HEK293 (cell line): ENCODE results near the gene RECK.

Experiments
- CTCF ChIA-PET: fragments of 350-600 bp; formaldehyde crosslinking; extraction: SDS; loops from one replicate; lab custom pipeline; 2021; ENCODE audit warnings: antibody characterized with exemption; lab: Yijun Ruan, JAX
- POLR2A ChIA-PET: fragments of 300-600 bp; formaldehyde crosslinking; extraction: SDS; loops from one replicate; lab custom pipeline; 2020; ENCODE audit warnings: antibody characterized with exemption, inconsistent platforms; lab: Yijun Ruan, JAX
- H3K27ac ChIP-seq: fragments of 200-500 bp; sonication (Bioruptor generic); 2 replicates; pipeline ENCODE4 v1.5.1; 2014; ENCODE audit warnings: low read depth, low read length, control low read depth, inconsistent platforms; ENCODE audit errors: extremely low read depth
- H3K36me3 ChIP-seq, 2 experiments: fragments of 200-500 bp in 1 of 2; sonication (Bioruptor generic) in 1 of 2; 1 replicate in 1 of 2; 2 replicates in 1 of 2; pipeline ENCODE4 v1.5.1; 2014 to 2017; ENCODE audit warnings: inconsistent platforms in 2 of 2, low read length in 2 of 2; ENCODE audit not compliant: control insufficient read depth in 2 of 2, insufficient read depth in 1 of 2
- H3K4me1 ChIP-seq: fragments of 200-500 bp; sonication (Bioruptor generic); 2 replicates; pipeline ENCODE4 v1.5.1; 2014; ENCODE audit warnings: mild to moderate bottlenecking, low read length, inconsistent platforms; ENCODE audit not compliant: control insufficient read depth, insufficient read depth
- H3K4me3 ChIP-seq: 2 replicates; pipeline ENCODE4 v1.5.1; 2011; ENCODE audit warnings: low read depth, mild to moderate bottlenecking, control low read depth, low read length, moderate library complexity
- H3K9me3 ChIP-seq: fragments of 200-500 bp; sonication (Bioruptor generic); 2 replicates; pipeline ENCODE4 v1.5.1; 2014; ENCODE audit warnings: low read depth, low read length, inconsistent platforms; ENCODE audit not compliant: control insufficient read depth, insufficient read depth
- PRDM1 ChIP-seq: fragments of 450-650 bp; formaldehyde crosslinking; IDR thresholded peaks from 2 replicates; pipeline ENCODE4; 2016; ENCODE audit warnings: missing biosample characterization, missing genetic modification characterization
- ZBTB20 ChIP-seq: fragments of 450-650 bp; formaldehyde crosslinking; IDR thresholded peaks from 2 replicates; pipeline ENCODE4 v1.5.1; 2016; ENCODE audit warnings: missing biosample characterization, missing genetic modification characterization
- ZFP3 ChIP-seq: fragments of 450-650 bp; formaldehyde crosslinking; IDR thresholded peaks from 2 replicates; pipeline ENCODE4 v1.5.1; 2016; ENCODE audit warnings: low read depth, missing biosample characterization, missing genetic modification characterization
- ZNF138 ChIP-seq: fragments of 450-650 bp; formaldehyde crosslinking; IDR thresholded peaks from 2 replicates; pipeline ENCODE4 v1.5.1; 2016; ENCODE audit warnings: missing biosample characterization, missing genetic modification characterization, borderline replicate concordance
- ZNF155 ChIP-seq: fragments of 450-650 bp; formaldehyde crosslinking; IDR thresholded peaks from 2 replicates; pipeline ENCODE4 v1.5.1; 2016; ENCODE audit warnings: missing biosample characterization, missing genetic modification characterization
- ZNF175 ChIP-seq: fragments of 450-650 bp; formaldehyde crosslinking; IDR thresholded peaks from 2 replicates; pipeline ENCODE4 v1.5.1; 2016; ENCODE audit warnings: missing biosample characterization, missing genetic modification characterization
- ZNF214 ChIP-seq: fragments of 450-650 bp; formaldehyde crosslinking; IDR thresholded peaks from 2 replicates; pipeline ENCODE4 v1.5.1; 2017; ENCODE audit warnings: missing biosample characterization, mild to moderate bottlenecking, missing genetic modification characterization, borderline replicate concordance
- ZNF350 ChIP-seq: fragments of 450-650 bp; formaldehyde crosslinking; IDR thresholded peaks from 2 replicates; pipeline ENCODE4 v1.5.0; 2017; ENCODE audit warnings: missing biosample characterization, mild to moderate bottlenecking, missing genetic modification characterization
- ZNF747 ChIP-seq: fragments of 450-650 bp; formaldehyde crosslinking; IDR thresholded peaks from 2 replicates; pipeline ENCODE4 v1.5.1; 2016; ENCODE audit warnings: missing biosample characterization, missing genetic modification characterization
- ZSCAN30 ChIP-seq: fragments of 450-650 bp; IDR thresholded peaks from 2 replicates; pipeline ENCODE4 v1.5.1; 2018; ENCODE audit warnings: missing biosample characterization, mild to moderate bottlenecking, missing genetic modification characterization, moderate library complexity
- ZXDB ChIP-seq: fragments of 450-650 bp; formaldehyde crosslinking; IDR thresholded peaks from 2 replicates; pipeline ENCODE4 v1.5.1; 2016; ENCODE audit warnings: missing biosample characterization, missing genetic modification characterization
- TF ChIP-seq, protein P1 (sequence below): fragments of 450-650 bp; formaldehyde crosslinking; IDR thresholded peaks from 2 replicates; pipeline ENCODE4 v1.5.1; 2017; ENCODE audit warnings: missing biosample characterization, missing genetic modification characterization
- TF ChIP-seq, protein P2 (sequence below): fragments of 450-650 bp; formaldehyde crosslinking; IDR thresholded peaks from 2 replicates; pipeline ENCODE4; 2016; ENCODE audit warnings: missing biosample characterization, missing genetic modification characterization
- TF ChIP-seq, protein P3 (sequence below): fragments of 450-650 bp; IDR thresholded peaks from 2 replicates; pipeline ENCODE4 v1.5.1; 2018; ENCODE audit warnings: missing biosample characterization, mild to moderate bottlenecking, missing genetic modification characterization
- TF ChIP-seq, protein P4 (sequence below): fragments of 450-650 bp; formaldehyde crosslinking; IDR thresholded peaks from 2 replicates; pipeline ENCODE4 v1.5.1; 2016; ENCODE audit warnings: missing biosample characterization, missing genetic modification characterization
- TF ChIP-seq, protein P5 (sequence below): fragments of 450-650 bp; formaldehyde crosslinking; optimal IDR thresholded peaks from 2 replicates; pipeline ENCODE3; 2016; ENCODE audit warnings: missing biosample characterization, mild to moderate bottlenecking, missing genetic modification characterization
- TF ChIP-seq, protein P6 (sequence below): fragments of 450-650 bp; formaldehyde crosslinking; IDR thresholded peaks from 2 replicates; pipeline ENCODE4 v1.5.0; 2017; ENCODE audit warnings: missing biosample characterization, missing genetic modification characterization, borderline replicate concordance

RECK gene

DNA sequence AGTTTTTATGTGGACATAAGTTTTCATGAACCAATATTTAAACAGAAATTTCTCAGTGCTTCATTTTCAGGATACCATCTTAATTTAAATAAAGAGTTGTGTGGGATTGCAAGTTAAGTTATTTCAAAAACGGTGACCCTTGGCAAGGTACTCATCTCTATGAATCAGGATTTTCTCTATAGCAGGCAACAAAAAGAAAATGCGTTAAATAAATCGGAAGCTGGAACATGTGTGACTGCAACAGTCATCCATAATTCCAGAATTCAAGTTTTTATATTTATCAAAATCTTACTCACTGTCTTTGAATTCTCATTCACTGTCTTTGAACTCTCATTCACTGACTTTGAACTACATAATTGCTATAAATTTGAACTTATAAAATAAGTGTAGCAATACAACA lies 5.8 kb upstream of the RECK start:
- no peak overlapping the region for H3K27ac ChIP-seq
- no peaks in the 10 kb centered on the region for H3K36me3 ChIP-seq
- no peaks in the 10 kb centered on the region for H3K4me1 ChIP-seq
- POLR2A ChIA-PET = interaction anchor here (0.7 kb wide), 1 partner anchor 79 kb away, joined by 3 read pairs; no protein-coding TSS in a partner anchor
- CTCF ChIA-PET = interaction anchor here (0.7 to 2.5 kb wide), 4 partner anchors 8 to 76 kb away, joined by 3 to 8 read pairs (median 4); no protein-coding TSS in a partner anchor
- H3K4me3 ChIP-seq = no peak overlapping the region
- H3K9me3 ChIP-seq = no peaks in the 10 kb centered on the region
- TF ChIP-seq ZNF175 (tag by site-specific recombination) (no peak), ZNF155 (tag by site-specific recombination) (no peak), ZFP3 (tag by site-specific recombination) (no peak), ZNF214 (tag by site-specific recombination) (no peak), ZSCAN30 (tag by site-specific recombination) (no peak), ZNF350 (no peak), ZNF138 (tag by site-specific recombination) (no peak), ZXDB (tag by site-specific recombination) (no peak), ZBTB20 (tag by site-specific recombination) (no peak), ZNF747 (tag by site-specific recombination) (no peak), PRDM1 (no peak)
- TF ChIP-seq, protein P1, sequence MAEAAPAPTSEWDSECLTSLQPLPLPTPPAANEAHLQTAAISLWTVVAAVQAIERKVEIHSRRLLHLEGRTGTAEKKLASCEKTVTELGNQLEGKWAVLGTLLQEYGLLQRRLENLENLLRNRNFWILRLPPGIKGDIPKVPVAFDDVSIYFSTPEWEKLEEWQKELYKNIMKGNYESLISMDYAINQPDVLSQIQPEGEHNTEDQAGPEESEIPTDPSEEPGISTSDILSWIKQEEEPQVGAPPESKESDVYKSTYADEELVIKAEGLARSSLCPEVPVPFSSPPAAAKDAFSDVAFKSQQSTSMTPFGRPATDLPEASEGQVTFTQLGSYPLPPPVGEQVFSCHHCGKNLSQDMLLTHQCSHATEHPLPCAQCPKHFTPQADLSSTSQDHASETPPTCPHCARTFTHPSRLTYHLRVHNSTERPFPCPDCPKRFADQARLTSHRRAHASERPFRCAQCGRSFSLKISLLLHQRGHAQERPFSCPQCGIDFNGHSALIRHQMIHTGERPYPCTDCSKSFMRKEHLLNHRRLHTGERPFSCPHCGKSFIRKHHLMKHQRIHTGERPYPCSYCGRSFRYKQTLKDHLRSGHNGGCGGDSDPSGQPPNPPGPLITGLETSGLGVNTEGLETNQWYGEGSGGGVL (tag by site-specific recombination) = no peak
- TF ChIP-seq, protein P2, sequence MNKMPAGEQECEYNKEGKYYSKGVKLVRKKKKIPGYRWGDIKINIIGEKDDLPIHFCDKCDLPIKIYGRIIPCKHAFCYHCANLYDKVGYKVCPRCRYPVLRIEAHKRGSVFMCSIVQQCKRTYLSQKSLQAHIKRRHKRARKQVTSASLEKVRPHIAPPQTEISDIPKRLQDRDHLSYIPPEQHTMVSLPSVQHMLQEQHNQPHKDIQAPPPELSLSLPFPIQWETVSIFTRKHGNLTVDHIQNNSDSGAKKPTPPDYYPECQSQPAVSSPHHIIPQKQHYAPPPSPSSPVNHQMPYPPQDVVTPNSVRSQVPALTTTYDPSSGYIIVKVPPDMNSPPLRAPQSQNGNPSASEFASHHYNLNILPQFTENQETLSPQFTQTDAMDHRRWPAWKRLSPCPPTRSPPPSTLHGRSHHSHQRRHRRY (tag by site-specific recombination) = no peak
- TF ChIP-seq, protein P3, sequence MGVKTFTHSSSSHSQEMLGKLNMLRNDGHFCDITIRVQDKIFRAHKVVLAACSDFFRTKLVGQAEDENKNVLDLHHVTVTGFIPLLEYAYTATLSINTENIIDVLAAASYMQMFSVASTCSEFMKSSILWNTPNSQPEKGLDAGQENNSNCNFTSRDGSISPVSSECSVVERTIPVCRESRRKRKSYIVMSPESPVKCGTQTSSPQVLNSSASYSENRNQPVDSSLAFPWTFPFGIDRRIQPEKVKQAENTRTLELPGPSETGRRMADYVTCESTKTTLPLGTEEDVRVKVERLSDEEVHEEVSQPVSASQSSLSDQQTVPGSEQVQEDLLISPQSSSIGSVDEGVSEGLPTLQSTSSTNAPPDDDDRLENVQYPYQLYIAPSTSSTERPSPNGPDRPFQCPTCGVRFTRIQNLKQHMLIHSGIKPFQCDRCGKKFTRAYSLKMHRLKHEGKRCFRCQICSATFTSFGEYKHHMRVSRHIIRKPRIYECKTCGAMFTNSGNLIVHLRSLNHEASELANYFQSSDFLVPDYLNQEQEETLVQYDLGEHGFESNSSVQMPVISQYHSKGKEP (tag by site-specific recombination) = no peak
- TF ChIP-seq, protein P4, sequence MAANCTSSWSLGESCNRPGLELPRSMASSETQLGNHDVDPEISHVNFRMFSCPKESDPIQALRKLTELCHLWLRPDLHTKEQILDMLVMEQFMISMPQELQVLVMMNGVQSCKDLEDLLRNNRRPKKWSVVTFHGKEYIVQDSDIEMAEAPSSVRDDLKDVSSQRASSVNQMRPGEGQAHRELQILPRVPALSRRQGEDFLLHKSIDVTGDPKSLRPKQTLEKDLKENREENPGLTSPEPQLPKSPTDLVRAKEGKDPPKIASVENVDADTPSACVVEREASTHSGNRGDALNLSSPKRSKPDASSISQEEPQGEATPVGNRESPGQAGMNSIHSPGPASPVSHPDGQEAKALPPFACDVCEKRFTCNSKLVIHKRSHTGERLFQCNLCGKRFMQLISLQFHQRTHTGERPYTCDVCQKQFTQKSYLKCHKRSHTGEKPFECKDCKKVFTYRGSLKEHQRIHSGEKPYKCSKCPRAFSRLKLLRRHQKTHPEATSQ (tag by site-specific recombination) = no peak
- TF ChIP-seq, protein P5, sequence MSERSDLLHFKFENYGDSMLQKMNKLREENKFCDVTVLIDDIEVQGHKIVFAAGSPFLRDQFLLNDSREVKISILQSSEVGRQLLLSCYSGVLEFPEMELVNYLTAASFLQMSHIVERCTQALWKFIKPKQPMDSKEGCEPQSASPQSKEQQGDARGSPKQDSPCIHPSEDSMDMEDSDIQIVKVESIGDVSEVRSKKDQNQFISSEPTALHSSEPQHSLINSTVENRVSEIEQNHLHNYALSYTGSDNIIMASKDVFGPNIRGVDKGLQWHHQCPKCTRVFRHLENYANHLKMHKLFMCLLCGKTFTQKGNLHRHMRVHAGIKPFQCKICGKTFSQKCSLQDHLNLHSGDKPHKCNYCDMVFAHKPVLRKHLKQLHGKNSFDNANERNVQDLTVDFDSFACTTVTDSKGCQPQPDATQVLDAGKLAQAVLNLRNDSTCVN (tag by site-specific recombination) = no peak
- TF ChIP-seq, protein P6, sequence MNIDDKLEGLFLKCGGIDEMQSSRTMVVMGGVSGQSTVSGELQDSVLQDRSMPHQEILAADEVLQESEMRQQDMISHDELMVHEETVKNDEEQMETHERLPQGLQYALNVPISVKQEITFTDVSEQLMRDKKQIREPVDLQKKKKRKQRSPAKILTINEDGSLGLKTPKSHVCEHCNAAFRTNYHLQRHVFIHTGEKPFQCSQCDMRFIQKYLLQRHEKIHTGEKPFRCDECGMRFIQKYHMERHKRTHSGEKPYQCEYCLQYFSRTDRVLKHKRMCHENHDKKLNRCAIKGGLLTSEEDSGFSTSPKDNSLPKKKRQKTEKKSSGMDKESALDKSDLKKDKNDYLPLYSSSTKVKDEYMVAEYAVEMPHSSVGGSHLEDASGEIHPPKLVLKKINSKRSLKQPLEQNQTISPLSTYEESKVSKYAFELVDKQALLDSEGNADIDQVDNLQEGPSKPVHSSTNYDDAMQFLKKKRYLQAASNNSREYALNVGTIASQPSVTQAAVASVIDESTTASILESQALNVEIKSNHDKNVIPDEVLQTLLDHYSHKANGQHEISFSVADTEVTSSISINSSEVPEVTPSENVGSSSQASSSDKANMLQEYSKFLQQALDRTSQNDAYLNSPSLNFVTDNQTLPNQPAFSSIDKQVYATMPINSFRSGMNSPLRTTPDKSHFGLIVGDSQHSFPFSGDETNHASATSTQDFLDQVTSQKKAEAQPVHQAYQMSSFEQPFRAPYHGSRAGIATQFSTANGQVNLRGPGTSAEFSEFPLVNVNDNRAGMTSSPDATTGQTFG (tag by site-specific recombination) = no peak
